Measurements from ENCODE around the gene LINC01488. TPM values are rescaled to one million over a fixed set of nuclear protein-coding genes. Genes with fewer than 3 reads are reported as not detected.

Gene LINC01488
- total RNA-seq, 3 donors from 2014 or later: not detected

GRCh38 chr11:69541501-69542313 is 60.2 kb downstream of the LINC01488 start:
- peak in 1 of 2 donors; percentile 35 for DNase-seq (ENCODE audit: low spot score in 2 of 2)
- Histone ChIP-seq H3K27me3 (no peaks in the 10 kb centered on the region), H3K27ac (peak overlapping the region in 1 of 2 donors; percentile 2), H3K4me1 (peaks cover 0 to 12% of the 10 kb centered on the region in 2 donors), H3K4me3 (no peak overlapping the region), H3K36me3 (no peaks in the 10 kb centered on the region), H3K9me3 (no peaks in the 10 kb centered on the region)
- TF ChIP-seq CTCF (IDR thresholded peaks at IDR 0.05) (no peak), POLR2AphosphoS5 (IDR thresholded peaks at IDR 0.05) (no peak), POLR2A (IDR thresholded peaks at IDR 0.05) (no peak)
- intact Hi-C loops (cut with DNase I; ENCODE audit: low total_unique reads): no loop called here

- TF ChIP-seq CTCF (IDR thresholded peaks at IDR 0.05): no peak
- no peak for TF ChIP-seq POLR2A (IDR thresholded peaks at IDR 0.05)
- no peak for TF ChIP-seq POLR2AphosphoS5 (IDR thresholded peaks at IDR 0.05)
- Histone ChIP-seq H3K36me3 (no peaks in the 10 kb centered on the region), H3K4me1 (peaks cover 0 to 12% of the 10 kb centered on the region in 2 donors), H3K9me3 (no peaks in the 10 kb centered on the region), H3K27me3 (no peaks in the 10 kb centered on the region), H3K4me3 (no peak overlapping the region), H3K27ac (no peak overlapping the region)
- intact Hi-C loops (cut with DNase I; ENCODE audit: low total_unique reads): no loop called here
- DNase-seq (ENCODE audit: low spot score in 2 of 2): peak in 1 of 2 donors; percentile 31
Measured at GRCh38 chr11:69542314-69543168, 61.1 kb downstream of the LINC01488 start.

Other genes starting within 250 kb of the LINC01488 start
- gene MYEOV, start 187.5 kb upstream of the LINC01488 start, total RNA-seq: 10 to 100 TPM in 2 of 3 donors, 1 to 10 TPM in 1; 2.8 to 22.0 (median 18.7) TPM
- gene CCND1, start 159.5 kb downstream of the LINC01488 start, total RNA-seq: 100 to 1,000 TPM in 1 of 3 donors, 10 to 100 TPM in 2; 42.3 to 199 (median 99.0) TPM
- gene LTO1, start 193.7 kb downstream of the LINC01488 start, total RNA-seq: 10 to 100 TPM; 14.1 to 25.5 (median 18.7) TPM
- not detected for gene FGF19, start 222.4 kb downstream of the LINC01488 start, total RNA-seq

All from breast epithelium (tissue), 4 donors.